ENCODE measurements around the gene PCMTD2. TPM values are rescaled to one million over a fixed set of nuclear protein-coding genes. Genes with fewer than 3 reads are reported as not detected.
"Not testable (repeated sequence)": the region's sequence is repeated elsewhere in the genome, so short reads cannot be mapped to it uniquely, and the experiment has no call there.

The PCMTD2 gene
- total RNA-seq, 1 donor from 2014 or later: 44.7 TPM

DNA sequence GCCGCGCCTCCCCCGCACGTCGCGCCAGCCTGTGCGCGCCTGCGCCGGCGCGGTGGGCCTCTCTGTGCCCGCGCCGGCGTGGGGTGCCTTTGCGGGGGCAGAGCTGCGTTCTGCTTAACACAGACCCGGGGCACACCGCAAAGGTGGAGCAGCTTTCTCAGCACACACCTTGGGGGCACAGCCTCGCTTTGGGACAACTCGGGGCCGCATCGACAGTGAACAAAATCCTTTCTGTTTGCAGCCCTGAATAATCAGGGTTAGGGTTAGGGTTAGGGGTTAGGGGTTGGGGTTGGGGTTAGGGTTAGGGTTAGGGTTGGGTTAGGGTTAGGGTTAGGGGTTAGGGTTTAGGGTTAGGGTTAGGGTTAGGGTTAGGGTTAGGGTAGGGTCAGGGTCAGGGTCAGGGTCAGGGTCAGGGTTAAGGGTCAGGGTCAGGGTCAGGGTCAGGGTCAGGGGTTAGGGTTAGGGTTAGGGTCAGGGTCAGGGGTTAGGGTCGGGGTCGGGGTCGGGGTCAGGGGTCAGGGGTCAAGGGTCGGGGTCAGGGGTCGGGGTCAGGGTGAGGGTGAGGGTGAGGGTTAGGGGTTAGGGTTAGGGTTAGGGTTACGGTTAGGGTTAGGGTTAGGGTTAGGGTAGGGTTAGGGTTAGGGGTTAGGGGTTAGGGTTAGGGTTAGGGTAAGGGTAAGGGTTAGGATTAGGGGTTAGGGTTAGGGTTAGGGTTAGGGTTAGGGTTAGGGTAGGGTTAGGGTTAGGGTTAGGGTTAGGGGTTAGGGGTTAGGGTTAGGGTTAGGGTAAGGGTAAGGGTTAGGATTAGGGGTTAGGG lies 31.1 kb downstream of the PCMTD2 start:
- DNase-seq (ENCODE audit: low read depth, low spot score): not testable (repeated sequence)

GRCh38 chr20:64287264-64287590 lies 31.7 kb downstream of the PCMTD2 start:
- not testable (repeated sequence) for DNase-seq (ENCODE audit: low read depth, low spot score)

DNA sequence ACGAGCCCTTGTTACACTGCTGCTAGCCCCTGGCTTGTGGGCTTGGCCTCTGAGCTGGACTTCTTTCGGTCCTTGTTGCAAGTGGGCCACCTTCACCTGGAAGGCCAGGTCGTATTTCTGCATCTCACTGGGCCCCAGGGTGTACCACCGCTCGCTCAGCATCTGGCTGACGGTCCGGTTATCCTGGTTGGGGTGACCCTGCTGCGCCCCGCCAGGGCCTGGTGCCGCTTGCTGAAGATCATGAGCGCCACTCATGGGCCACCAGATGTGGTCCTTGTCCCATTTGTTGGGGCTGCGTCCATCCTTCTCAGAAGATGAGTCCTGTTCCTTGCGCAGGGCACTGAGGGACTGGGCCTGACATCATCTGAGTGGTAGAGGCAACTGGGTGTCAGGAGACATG lies 36.6 kb downstream of the PCMTD2 start:
- DNase-seq (ENCODE audit: low read depth, low spot score): not testable (repeated sequence)

DNA sequence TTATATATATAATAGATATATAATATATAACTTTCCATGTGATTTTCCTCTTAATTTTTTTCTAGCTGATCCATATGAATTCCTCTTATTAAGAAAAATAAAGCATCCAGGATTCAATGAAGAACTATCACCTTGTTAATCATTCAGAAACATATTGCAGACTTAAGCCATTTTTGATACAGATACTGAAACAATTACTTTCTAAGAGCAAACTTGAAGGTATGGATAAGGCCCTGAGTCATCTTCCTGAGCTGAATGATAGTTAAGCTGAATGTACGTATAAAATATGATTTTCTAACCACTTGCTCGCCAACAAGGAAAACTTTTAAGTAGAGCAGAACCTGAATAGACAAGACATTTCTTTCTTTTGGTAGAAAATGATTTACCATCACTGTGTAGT lies 47.5 kb downstream of the PCMTD2 start:
- DNase-seq (ENCODE audit: low read depth, low spot score): not testable (repeated sequence)

GRCh38 chr20:64313761-64314160 lies 58.2 kb downstream of the PCMTD2 start:
- DNase-seq (ENCODE audit: low read depth, low spot score): not testable (repeated sequence)

GRCh38 chr20:64315381-64315780 lies 59.8 kb downstream of the PCMTD2 start:
- not testable (repeated sequence) for DNase-seq (ENCODE audit: low read depth, low spot score)

DNA sequence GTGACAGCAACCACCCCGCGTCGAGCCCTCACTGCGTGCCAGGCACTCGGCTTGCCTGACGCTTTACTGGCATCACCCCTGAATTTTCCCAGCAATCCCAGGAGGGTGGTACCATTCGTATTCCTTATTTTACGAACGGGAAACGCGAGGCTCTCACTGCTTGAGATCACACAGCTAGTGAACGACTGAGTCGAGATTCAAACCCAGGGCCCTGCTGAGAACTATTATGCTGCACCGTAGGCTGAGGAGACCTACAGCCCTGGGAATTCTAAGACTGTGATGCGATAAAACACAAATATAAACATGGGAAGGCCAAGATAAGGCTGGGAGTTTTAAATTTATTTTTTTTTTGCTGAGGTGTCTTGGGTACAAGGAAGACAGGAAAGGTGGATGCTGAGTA lies 60.3 kb downstream of the PCMTD2 start:
- not testable (repeated sequence) for DNase-seq (ENCODE audit: low read depth, low spot score)

- not testable (repeated sequence) for DNase-seq (ENCODE audit: low read depth, low spot score)
These were observed 61.0 kb downstream of the PCMTD2 start for GRCh38 chr20:64316415-64317083.

GRCh38 chr20:64317331-64317730 lies 61.8 kb downstream of the PCMTD2 start:
- not testable (repeated sequence) for DNase-seq (ENCODE audit: low read depth, low spot score)

DNA sequence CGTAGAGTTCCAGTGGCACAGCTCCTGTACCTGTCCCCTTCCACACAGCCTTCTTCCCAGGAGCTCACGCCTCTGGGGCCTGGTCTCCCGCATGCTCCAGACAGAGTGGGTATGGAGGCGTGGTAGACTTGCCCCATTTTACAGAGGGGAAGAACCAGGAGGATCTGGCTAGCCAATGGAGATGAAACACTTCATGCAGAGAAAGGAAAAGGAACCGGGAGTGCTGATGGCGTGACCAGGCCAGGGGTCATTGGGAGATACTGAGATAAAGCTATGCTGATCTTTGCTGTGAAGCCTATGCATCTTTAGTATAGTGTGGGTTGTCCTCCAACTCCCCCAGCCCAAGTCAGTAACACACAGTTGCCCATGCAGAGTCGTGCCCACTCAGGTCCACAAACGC lies 62.5 kb downstream of the PCMTD2 start:
- DNase-seq (ENCODE audit: low read depth, low spot score): not testable (repeated sequence)

GRCh38 chr20:64322031-64322789 lies 66.7 kb downstream of the PCMTD2 start:
- not testable (repeated sequence) for DNase-seq (ENCODE audit: low read depth, low spot score)

Other genes with a start within 250 kb of the PCMTD2 start
- gene C20orf204, start 219.6 kb upstream of the PCMTD2 start, total RNA-seq: 1.7 and 1.9 TPM in 2 replicates
- gene SOX18, start 206.1 kb upstream of the PCMTD2 start, total RNA-seq: 11.1 and 27.3 TPM in 2 replicates
- gene TCEA2, start 192.6 kb upstream of the PCMTD2 start, total RNA-seq: 18.0 and 27.8 TPM in 2 replicates
- gene RGS19, start 176.2 kb upstream of the PCMTD2 start, total RNA-seq: 19.1 and 22.2 TPM in 2 replicates
- 2.0 and 2.6 TPM in 2 replicates for gene OPRL1, start 175.7 kb upstream of the PCMTD2 start, total RNA-seq
- gene LKAAEAR1, start 171.3 kb upstream of the PCMTD2 start, total RNA-seq: not detected in 2 replicates
- gene NPBWR2, start 148.2 kb upstream of the PCMTD2 start, total RNA-seq: not detected in 2 replicates
- gene MYT1, start 91.3 kb upstream of the PCMTD2 start, total RNA-seq: not detected in 2 replicates

All from pulmonary artery endothelial cell (primary cell).